ENCODE results near the gene TMEM91.

- TF ChIP-seq CTCF (IDR thresholded peaks at IDR 0.05; ENCODE audit: low read length) (peak; percentile 83), EZH2 (optimal IDR thresholded peaks at IDR 0.05; ENCODE audit: low read depth, low read length) (no peak)
Observed at GRCh38 chr19:41353466-41354342, 22.6 kb upstream of the TMEM91 start, which contains the start of gene TGFB1.
